ENCODE data around the gene SLC22A12.

SLC22A12 gene

GRCh38 chr11:64586366-64586765 is 4.7 kb upstream of the SLC22A12 start:
- DNase-seq (ENCODE audit: low read depth) = no peak
- no peak overlapping the region for H3K4me3 ChIP-seq (ENCODE audit: low read depth, low read length)
- no peak for TF ChIP-seq CTCF (IDR thresholded peaks at IDR 0.05; ENCODE audit: insufficient read depth, low read depth, low read length, missing control alignments)

GRCh38 chr11:64588701-64589100 is 2.3 kb upstream of the SLC22A12 start:
- no peak for TF ChIP-seq CTCF (IDR thresholded peaks at IDR 0.05; ENCODE audit: insufficient read depth, low read depth, low read length, missing control alignments)
- DNase-seq (ENCODE audit: low read depth) = no peak
- H3K4me3 ChIP-seq (ENCODE audit: low read depth, low read length) = no peak overlapping the region

GRCh38 chr11:64591257-64592233 is 525 bp downstream of the SLC22A12 start:
- H3K4me3 ChIP-seq (ENCODE audit: low read depth, low read length) = no peak overlapping the region
- DNase-seq (ENCODE audit: low read depth) = no peak
- no peak for TF ChIP-seq CTCF (IDR thresholded peaks at IDR 0.05; ENCODE audit: insufficient read depth, low read depth, low read length, missing control alignments)

GRCh38 chr11:64592234-64592615 is 1.2 kb downstream of the SLC22A12 start:
- H3K4me3 ChIP-seq (ENCODE audit: low read depth, low read length) = no peak overlapping the region
- TF ChIP-seq CTCF (IDR thresholded peaks at IDR 0.05; ENCODE audit: insufficient read depth, low read depth, low read length, missing control alignments) = no peak
- no peak for DNase-seq (ENCODE audit: low read depth)

- TF ChIP-seq CTCF (IDR thresholded peaks at IDR 0.05; ENCODE audit: insufficient read depth, low read depth, low read length, missing control alignments) = no peak
- H3K4me3 ChIP-seq (ENCODE audit: low read depth, low read length) = no peak overlapping the region
- no peak for DNase-seq (ENCODE audit: low read depth)
These were observed 1.6 kb downstream of the SLC22A12 start for GRCh38 chr11:64592656-64593055.

- no peak for DNase-seq (ENCODE audit: low read depth)
- TF ChIP-seq CTCF (IDR thresholded peaks at IDR 0.05; ENCODE audit: insufficient read depth, low read depth, low read length, missing control alignments) = no peak
- no peak overlapping the region for H3K4me3 ChIP-seq (ENCODE audit: low read depth, low read length)
These were observed 2.4 kb downstream of the SLC22A12 start for GRCh38 chr11:64593156-64594105.
